Measurements from ENCODE around the gene PDSS2.

Gene PDSS2

DNA sequence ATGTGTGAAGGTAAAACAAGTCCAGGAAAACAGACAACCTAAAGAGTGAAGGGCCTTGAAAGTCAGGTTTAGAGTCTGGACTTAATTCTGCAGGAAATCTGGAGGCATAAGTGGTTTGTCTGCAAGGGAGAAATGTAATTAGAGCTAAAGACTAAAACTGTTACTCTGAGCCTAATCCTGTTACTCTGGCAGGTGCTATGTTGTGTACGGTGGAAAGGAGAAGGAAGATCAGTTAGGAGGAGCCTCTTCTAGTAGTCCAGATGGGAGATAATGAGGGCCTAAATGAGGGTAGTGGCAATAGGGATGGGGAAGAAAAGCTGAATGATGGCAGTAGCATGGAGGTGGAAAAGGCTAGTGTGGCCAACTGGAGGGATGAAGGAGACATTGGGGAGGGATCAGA is 118.5 kb downstream of the PDSS2 start:
- TF ChIP-seq GATA2 (IDR thresholded peaks at IDR 0.05; ENCODE audit: low read depth, low read length) (no peak), GATA3 (IDR thresholded peaks at IDR 0.05; ENCODE audit: low read depth, low read length) (no peak)

DNA sequence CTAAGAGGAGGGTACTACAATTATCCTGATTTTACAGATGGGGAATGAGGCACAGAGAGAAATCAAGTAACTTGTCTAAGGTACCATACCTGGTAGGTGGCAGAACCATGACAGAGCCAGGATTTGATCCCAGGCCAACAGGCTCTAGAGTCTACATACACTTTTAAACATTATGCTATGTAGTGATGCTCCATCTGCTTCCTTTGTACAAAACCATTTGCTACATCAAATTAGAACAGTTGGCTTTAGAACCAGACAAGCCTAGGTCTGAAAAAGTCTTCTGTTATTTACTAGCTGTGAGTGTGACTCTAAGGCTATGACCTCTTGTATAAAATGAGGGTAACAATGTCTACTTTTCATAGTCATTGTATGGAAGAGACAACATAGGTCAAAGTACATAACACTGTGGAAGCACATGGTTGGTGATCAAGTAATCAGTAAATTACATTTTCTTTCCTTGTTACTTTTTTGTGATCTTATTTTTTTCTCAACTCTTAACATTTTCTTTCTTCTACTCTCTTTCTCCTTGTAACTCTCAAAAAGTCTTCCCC is 122.1 kb downstream of the PDSS2 start:
- TF ChIP-seq GATA3 (IDR thresholded peaks at IDR 0.05; ENCODE audit: low read depth, low read length) (no peak), GATA2 (IDR thresholded peaks at IDR 0.05; ENCODE audit: low read depth, low read length) (no peak)

DNA sequence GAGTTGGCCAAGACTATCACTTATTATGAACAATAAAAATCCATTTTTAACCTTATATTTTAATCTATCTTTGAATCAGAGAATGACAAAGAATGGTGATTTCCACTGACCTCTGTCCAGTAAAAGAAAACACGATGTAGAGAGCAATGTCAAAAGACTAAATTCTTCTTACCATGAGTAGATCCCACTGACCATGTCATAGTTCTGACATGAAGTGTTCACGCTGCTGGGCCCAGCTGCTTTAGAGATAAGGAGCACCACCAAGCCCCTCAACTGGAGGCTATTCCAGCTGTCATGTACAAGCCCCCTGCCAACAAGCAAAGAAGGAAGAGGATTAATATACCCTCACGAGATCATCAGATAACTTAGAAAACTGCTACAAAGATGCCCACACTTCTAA is 125.3 kb downstream of the PDSS2 start:
- TF ChIP-seq GATA2 (IDR thresholded peaks at IDR 0.05; ENCODE audit: low read depth, low read length) (no peak), GATA3 (IDR thresholded peaks at IDR 0.05; ENCODE audit: low read depth, low read length) (no peak)

DNA sequence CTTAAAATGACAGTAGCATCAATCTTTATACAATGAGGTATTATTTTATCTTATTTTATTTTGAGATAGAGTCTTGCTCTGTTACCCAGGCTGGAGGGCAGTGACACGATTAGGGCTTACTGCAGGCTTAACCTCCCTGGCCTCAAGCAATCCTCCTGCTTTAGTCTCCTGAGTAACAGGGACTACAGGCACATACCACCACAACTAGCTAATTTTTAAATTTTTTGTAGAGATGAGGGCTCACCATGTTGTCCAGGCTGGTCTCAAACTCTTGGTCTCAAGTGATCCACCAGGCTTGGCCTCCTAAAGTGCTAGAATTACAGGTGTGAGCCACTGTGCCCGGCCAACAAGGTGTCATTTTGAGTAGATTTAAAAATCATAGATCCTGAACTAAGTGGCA is 125.9 kb downstream of the PDSS2 start:
- TF ChIP-seq GATA2 (IDR thresholded peaks at IDR 0.05; ENCODE audit: low read depth, low read length), result no peak
- no peak for TF ChIP-seq GATA3 (IDR thresholded peaks at IDR 0.05; ENCODE audit: low read depth, low read length)

DNA sequence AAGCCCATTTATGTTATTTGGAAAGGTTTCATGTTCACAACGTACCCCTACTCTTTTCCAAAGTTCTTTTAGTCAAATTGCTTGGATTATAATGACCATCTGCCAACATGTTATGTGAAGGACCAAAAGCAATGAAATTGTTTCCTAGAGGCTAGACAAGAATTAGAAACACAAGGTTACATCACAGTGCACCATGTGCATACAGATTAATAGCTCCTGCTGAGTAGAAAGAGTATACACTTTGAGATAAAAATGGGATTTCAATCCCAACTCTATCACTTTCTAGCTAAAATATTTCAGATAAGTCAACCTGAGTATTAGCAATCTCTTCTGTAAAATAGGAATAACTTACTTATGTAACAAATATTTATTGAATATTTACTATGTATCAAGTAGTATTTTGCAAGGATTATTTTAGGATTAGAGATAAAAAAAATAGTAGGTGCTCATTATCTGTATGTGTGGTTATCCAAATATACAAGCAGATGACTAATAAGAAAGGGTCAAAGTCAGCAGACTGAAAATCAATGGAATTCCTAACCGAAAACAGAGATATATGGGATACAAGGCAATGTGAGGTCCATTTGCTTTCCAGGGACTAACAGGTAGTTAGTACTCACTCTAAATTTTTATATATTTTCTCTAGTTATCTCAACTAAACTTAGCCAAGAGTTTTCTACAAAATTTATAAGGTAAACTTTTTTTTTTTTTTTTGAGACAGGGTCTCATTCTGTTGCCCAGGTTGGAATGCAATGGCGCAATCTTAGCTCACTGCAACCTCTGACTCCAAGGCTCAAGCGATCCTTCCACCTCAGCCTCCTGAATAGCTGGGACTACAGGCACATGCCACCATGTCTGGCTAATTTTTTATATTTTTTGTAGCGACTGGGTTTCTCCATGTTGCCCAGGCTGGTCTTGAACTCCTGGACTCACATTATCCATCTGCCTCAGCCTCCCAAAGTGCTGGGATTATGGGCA is 127.7 kb downstream of the PDSS2 start:
- no peak for TF ChIP-seq GATA3 (IDR thresholded peaks at IDR 0.05; ENCODE audit: low read depth, low read length)
- no peak for TF ChIP-seq GATA2 (IDR thresholded peaks at IDR 0.05; ENCODE audit: low read depth, low read length)

DNA sequence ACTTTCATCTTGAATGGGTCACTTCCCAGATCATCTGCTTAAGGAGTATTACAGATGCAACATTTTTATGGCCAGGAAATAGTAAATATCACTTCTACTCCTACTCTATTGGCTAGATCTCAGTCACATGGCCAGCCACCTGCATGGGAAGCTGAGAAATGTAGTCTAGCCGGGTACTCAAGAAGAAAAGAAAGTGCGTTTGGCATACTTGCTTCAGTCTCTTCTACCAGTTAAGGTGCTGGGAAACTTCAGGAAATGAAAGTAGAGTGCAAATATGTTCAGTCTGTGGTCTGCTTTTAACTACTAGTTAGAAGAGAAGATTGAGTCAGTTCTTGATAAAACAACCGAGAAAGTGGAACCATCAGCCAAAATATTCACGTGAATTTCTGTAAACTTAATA is 129.2 kb downstream of the PDSS2 start:
- TF ChIP-seq GATA3 (IDR thresholded peaks at IDR 0.05; ENCODE audit: low read depth, low read length), result no peak
- TF ChIP-seq GATA2 (IDR thresholded peaks at IDR 0.05; ENCODE audit: low read depth, low read length), result no peak

DNA sequence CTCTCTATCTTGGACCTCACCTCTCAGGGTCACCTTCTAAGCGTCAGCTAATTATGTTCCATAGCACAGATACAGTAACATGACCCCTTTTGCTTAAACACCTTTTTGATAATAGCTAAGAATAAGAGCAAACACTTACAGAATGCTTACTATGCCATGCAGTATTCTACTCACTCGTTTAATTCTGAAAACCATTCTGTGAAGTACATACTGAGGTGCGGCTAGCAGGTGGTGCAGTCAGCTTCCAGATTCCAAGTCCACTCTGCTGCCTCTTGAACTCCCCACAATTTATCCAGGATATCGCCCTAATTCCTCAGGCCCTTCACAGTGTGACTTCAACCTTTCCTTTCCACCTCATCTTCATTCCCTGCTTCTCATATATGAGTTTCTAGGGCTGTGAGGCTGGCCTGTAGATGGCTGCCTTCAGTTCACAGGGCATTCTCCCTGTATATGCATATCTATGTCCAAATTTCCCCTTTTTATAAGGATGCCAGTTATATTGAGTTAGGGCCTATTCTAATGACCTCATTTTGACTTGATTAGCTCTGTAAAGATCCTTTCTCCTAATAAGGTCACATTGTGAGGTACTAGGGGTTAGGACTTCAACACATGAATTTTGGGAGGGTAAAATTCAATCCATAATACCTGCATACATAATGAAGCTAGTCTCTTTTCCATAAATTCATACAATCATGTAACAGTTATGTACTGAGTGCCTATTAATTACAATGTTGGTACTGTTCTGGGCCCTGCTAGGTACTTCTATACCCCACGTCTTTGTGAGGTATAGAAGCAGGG is 130.1 kb downstream of the PDSS2 start:
- TF ChIP-seq GATA2 (IDR thresholded peaks at IDR 0.05; ENCODE audit: low read depth, low read length), result no peak
- TF ChIP-seq GATA3 (IDR thresholded peaks at IDR 0.05; ENCODE audit: low read depth, low read length), result no peak

DNA sequence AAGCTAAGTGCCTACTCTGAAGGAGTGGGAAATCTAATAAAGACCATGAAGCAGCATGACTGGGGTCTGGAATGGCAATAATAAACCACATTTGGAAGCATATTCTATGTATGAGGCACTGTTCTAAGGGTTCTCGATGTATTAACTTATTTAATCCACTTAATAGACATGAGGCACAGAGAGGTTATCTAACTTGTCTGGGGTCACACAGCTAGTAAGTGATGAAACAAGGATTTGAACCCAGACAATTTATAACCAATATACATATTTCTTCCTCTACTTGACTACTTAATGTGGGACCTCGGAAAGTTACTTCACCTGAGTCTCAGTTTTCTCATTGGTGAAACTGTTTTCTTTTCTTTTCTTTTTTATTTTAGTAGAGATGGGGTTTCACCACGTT is 131.3 kb downstream of the PDSS2 start:
- no peak for TF ChIP-seq GATA3 (IDR thresholded peaks at IDR 0.05; ENCODE audit: low read depth, low read length)
- no peak for TF ChIP-seq GATA2 (IDR thresholded peaks at IDR 0.05; ENCODE audit: low read depth, low read length)

DNA sequence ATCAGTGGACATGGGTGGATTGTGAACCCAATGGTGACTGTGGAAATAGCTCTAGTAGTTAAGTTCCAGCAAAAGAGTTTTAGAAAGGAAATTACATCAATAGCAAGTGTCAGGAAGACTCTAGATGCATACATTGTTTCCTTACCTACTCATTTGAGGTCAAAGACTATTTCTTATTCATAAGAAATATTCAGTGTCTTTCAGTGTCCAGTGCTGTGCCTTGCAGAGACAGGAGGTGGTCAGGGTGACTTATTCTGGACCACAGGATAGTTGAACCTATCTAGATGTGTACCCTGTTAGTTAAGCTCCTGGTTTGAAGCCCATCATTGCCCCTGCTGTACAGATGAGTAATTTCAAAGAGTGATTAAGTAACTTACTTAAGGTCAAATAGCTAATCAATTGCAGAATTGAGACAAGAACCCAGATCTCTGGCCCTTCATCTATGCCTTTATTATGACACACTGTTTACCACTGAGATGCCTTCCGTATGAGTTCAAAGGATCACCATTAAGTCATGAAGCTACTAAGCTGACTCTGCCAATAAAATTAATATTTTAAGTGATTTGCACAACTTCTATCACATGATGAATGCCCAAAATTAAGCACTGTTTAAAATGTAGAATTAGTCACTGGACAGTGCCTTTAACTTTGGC is 136.1 kb downstream of the PDSS2 start:
- TF ChIP-seq GATA3 (IDR thresholded peaks at IDR 0.05; ENCODE audit: low read depth, low read length) (no peak), GATA2 (IDR thresholded peaks at IDR 0.05; ENCODE audit: low read depth, low read length) (no peak)

DNA sequence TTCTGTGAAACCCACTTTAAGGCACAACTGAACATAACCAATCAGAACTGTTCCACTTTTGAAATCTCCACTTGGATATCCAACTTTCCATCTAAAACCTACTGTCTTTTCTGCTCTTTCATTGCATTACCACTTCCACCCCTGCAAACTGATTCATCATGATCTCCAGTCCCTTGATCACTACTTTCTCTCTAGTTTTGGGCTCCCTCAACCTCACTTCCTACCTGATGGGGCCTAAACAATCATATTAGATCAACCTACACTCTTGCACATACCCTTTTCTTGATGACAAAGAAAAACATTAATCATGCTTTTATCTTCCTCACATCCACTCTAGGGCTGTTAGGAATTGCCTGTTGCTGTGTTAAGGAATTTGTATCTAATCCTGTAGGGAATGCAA is 137.6 kb downstream of the PDSS2 start:
- TF ChIP-seq GATA2 (IDR thresholded peaks at IDR 0.05; ENCODE audit: low read depth, low read length) (no peak), GATA3 (IDR thresholded peaks at IDR 0.05; ENCODE audit: low read depth, low read length) (no peak)

DNA sequence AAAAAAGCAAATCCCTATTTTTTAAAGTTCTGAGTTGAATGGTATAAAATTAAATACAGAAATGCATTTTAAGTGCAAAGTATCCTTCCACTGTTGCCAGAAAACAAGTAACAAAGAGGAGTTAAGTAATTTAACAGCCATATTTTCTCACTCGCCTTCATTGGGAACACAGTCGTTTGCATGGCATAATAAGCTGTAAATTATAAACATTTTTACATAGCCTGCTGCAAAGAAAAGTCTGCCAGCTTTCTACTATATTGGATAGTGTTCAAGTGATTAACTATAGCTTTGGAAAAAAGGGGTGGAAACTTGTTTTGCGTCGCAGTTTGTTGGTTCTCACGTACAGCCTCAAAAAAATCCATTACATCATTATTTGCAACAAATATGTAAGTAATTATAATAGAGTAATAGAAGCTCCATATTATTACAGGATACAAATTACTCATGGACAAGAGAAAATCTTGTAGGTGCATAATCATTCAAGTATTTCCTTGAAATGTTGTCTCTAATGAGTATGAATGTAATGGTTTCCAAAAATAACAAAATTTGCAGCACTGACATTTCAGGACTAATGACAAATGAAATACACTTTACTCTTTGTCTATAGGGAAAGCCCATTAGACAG is 139.3 kb downstream of the PDSS2 start:
- no peak for TF ChIP-seq GATA3 (IDR thresholded peaks at IDR 0.05; ENCODE audit: low read depth, low read length)
- no peak for TF ChIP-seq GATA2 (IDR thresholded peaks at IDR 0.05; ENCODE audit: low read depth, low read length)

DNA sequence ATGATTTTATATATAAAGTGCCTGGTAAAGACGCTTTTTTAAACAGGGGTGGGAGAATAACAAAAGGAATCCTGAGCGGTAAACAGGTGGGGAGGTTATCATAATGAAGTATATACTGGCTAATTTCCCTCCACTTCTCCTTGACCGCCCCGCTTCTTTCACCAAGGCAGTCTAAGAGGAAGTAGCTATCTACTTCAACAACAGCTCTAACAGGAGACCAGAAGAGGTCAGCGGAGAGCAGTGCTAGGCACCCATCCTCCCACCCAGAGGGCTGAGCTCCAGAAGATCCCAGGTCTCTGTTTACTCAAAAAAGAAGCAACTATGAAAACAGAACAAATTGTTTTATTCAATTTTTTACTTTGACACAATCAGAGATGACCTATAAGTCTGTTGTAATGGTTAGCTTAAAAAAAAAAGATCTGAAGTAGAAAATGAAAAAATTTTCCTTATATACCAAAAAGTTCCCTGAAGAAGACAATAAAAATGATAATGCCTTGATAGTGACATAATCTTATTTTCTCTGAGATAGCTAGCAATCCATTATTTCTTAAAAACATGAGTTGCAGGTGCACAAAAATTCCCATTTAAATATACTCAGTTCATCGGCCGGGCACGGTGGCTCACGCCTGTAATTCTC is 141.1 kb downstream of the PDSS2 start:
- TF ChIP-seq GATA3 (IDR thresholded peaks at IDR 0.05; ENCODE audit: low read depth, low read length) (no peak), GATA2 (IDR thresholded peaks at IDR 0.05; ENCODE audit: low read depth, low read length) (no peak)

DNA sequence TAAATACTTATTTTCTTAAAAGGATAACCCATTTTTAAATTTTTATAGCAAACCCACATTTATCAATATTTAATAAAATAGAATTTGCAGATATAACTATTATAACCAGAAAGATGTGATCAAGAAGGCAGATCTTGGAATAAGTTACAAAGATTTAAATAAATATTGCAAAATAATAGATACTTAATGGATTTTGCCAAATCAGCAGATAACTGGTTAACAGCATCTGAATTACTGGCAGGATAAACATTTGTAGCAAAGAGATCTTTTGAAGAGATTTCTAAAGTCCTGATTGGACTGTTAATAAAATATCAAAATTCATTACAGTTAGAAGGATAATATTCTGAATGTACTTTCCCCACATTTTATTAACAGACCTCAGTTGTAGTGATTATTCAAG is 144.2 kb downstream of the PDSS2 start:
- TF ChIP-seq GATA2 (IDR thresholded peaks at IDR 0.05; ENCODE audit: low read depth, low read length) (no peak), GATA3 (IDR thresholded peaks at IDR 0.05; ENCODE audit: low read depth, low read length) (no peak)
